Memory B cell (primary cell): ENCODE measurements around the gene AP2B1.

ENCODE experiments used
- ATAC-seq: fragments of 150-1000 bp; cut with Tn5 transposase; 2 replicates; pipeline ENCODE4 v1.10.0; 2021; ENCODE audit warnings: low read depth, mild to moderate bottlenecking, moderate library complexity
- DNase-seq, 2 donors: peaks; one replicate each; pipeline ENCODE4 v3.0.0; 2022; ENCODE audit warnings: low spot score in 2 of 2
- H3K27ac Mint-ChIP-seq: one replicate; pipeline ENCODE4 v1.8.0; 2022; ENCODE audit warnings: mild to moderate bottlenecking, moderate library complexity, mixed read lengths
- H3K27me3 Mint-ChIP-seq: one replicate; pipeline ENCODE4 v1.8.0; 2022; ENCODE audit warnings: mixed read lengths
- H3K36me3 Mint-ChIP-seq: one replicate; pipeline ENCODE4 v1.8.0; 2022; ENCODE audit warnings: mild to moderate bottlenecking, mixed read lengths
- H3K4me1 Mint-ChIP-seq: one replicate; pipeline ENCODE4 v1.8.0; 2022; ENCODE audit warnings: mixed read lengths
- H3K4me3 Mint-ChIP-seq: one replicate; pipeline ENCODE4 v1.8.0; 2022; ENCODE audit warnings: mild to moderate bottlenecking, moderate library complexity, mixed read lengths
- H3K9me3 Mint-ChIP-seq: one replicate; pipeline ENCODE4 v1.8.0; 2022; ENCODE audit warnings: mixed read lengths

AP2B1 gene

DNA sequence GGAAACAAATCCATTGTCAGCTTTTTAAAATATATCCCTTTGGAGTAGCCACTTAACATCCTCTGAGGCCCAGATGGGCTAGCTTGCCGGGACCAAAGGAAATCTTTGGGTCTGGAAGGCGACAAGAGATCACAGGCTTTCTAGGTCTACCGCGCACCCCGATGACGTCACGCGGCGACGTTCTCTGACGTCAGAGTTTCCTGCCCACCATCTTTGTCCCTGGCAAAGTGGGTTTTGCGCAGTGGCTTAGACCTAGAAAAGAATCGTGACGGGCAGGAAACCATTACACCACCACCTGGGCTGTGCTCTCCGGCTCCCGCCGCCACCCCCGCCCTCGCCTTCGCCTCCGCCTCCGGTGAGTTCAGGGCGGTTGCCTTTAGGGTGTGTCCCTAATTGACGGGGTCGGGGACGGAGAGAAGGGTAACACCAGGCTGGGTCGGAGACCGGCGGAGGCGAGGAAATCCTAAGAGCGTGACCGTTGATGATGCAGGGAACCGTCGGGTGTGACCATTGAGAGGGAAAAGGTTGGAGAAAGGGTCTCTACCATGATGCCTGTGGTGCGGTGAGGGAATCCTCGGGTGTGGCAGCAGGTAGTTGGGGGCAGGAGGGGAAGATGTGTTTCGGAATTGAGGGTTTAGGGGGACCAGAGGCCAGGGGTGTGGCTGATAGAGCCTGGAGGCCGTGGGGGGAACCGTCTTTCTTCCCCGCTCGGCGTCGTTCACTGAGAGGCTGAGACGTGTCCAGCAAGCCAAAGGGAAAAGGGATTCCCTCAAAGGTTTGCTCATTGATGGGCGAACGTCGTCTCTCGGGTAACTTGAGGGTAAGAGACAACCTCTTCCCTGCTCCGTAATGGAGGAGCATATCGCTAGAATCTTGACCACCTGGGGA lies at the start of gene AP2B1:
AP2B1 (plus strand) TSS at position 249 of the 888 bp plus-strand sequence. CDS start 6,709 bp downstream, outside the sequence.
- Mint-ChIP-seq H3K9me3 (no peaks in the 10 kb centered on the region), H3K27ac (peak within 1 kb of the TSS; percentile 99), H3K4me1 (peaks cover 23% of the 10 kb centered on the region), H3K27me3 (no peaks in the 10 kb centered on the region), H3K36me3 (peaks cover 3% of the 10 kb centered on the region), H3K4me3 (peak within 1 kb of the TSS; percentile 97)
- DNase-seq (peak; percentile 99 to 100), ATAC-seq (peak; percentile 98)

DNA sequence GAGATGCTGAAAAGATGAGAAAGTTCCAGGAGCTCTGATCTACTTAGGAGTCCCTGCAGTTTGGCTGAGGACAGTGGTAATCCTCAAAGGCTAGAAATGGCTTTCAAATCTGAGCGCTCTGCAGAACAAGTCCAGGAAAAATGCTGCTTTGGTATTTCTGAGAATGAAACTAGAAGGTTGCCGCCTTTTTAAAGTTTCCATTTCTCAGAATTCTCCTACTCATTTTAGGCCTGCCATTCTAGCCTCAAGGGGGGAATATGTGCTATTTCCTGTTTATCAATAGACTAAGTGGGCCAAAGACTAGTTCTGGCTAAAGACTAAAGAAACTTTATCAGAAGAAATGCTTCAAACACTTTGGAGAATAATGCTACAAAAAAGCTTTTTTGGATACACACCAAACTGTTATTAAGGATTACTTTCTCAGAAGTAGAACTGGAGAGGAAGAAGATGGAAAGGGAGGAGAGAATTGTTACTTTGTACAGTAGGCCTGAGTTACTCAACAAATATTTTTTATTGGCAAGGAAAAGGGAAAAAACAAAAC lies 49.5 kb upstream of the AP2B1 start, which contains the start of gene SLFN12L:
SLFN12L (minus strand) TSS at position 78 of the 541 bp plus-strand sequence. CDS start 15,314 bp downstream, outside the sequence.
- Mint-ChIP-seq H3K36me3 (no peaks in the 10 kb centered on the region), H3K4me1 (peaks cover 26% of the 10 kb centered on the region), H3K4me3 (peak within 1 kb of the TSS; percentile 52), H3K27me3 (no peaks in the 10 kb centered on the region), H3K9me3 (no peaks in the 10 kb centered on the region), H3K27ac (peak within 1 kb of the TSS; percentile 72)
- DNase-seq: no peak
- ATAC-seq: no peak

DNA sequence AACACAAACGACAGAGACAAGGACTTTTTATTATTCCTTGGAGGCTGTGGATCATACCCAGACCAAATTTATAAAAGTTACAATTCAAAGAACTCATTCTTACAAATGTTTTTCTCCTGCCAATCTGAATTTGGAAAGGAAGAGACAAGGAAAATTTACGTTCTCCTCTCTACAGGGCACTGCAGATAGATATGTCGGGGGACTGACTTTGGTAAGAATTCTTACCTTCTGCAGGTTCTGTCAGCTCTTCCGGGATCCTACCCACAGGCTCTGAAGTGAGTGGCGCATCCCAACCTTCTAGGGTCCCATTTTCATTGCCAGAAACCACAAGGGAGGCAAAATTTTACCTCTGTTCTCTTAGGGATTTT lies 47.5 kb upstream of the AP2B1 start:
- Mint-ChIP-seq H3K27ac (peak overlapping the region; percentile 94), H3K4me1 (peaks cover 31% of the 10 kb centered on the region), H3K36me3 (no peaks in the 10 kb centered on the region), H3K27me3 (no peaks in the 10 kb centered on the region), H3K4me3 (peak overlapping the region; percentile 85), H3K9me3 (no peaks in the 10 kb centered on the region)
- no peak for ATAC-seq
- DNase-seq: no peak

DNA sequence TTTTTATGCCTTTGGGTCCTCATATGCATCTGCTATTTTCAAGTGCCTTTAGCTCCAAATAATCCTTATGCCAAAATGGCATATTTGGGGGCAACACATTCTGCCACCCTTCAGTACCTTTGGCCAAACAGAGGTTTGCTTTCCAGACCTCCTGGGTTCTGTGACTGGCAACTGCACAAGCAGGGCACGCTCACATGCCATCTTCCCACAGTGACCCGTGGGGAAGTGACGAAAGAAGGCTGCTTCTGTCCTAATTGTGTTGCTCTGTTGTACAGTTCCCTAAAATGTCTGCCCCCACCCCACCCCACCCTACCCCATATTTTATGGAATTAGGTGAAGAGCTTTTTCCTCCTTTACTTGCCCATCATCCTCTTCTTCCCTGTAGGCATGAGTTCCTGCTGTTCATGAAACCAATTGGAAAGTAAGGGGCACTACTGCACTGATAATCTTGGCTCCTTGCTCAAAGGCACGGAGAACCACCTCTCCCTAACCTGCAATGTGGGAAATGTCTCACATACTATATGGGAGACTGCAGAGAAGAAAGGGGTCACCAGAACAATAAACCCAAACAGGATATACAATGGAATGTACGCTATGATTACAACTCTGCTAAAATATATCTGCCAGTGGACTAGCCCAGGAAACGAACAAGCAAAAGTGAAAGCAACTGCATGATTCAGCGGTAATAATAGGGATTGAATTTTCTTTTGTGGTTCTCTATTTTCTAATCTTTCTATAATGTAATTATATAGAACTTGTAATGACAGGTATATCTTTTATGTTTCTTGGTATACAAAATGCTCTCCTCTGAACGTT lies 46.3 kb upstream of the AP2B1 start:
- Mint-ChIP-seq H3K9me3 (no peaks in the 10 kb centered on the region), H3K4me1 (peaks cover 31% of the 10 kb centered on the region), H3K27ac (peak overlapping the region; percentile 94), H3K36me3 (no peaks in the 10 kb centered on the region), H3K27me3 (no peaks in the 10 kb centered on the region), H3K4me3 (peak overlapping the region; percentile 90)
- DNase-seq (peak; percentile 19 to 20), ATAC-seq (peak; percentile 76)

DNA sequence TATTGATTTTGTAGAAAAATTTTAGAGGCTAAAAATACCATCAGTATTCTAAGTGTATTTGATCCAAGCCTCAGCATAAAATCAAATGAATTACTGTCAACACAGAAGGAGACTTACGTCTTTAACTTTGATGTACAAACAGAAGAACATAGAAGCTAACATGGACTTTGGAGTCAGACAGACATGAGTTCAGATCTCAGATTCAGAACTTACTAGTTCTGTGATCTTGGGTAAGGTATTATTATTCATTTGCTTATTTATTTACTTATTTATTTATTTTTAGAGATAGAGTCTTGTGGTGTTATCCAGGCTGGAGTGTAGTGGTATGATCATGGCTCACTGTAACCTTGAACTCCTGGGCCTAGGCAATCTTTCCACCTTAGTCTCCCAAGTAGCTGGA lies 45.7 kb upstream of the AP2B1 start:
- ATAC-seq (no peak), DNase-seq (no peak)
- H3K9me3 Mint-ChIP-seq: no peaks in the 10 kb centered on the region
- peak overlapping the region; percentile 90 for H3K4me3 Mint-ChIP-seq
- peaks cover 33% of the 10 kb centered on the region for H3K4me1 Mint-ChIP-seq
- H3K36me3 Mint-ChIP-seq: no peaks in the 10 kb centered on the region
- H3K27ac Mint-ChIP-seq: peak overlapping the region; percentile 94
- no peaks in the 10 kb centered on the region for H3K27me3 Mint-ChIP-seq

DNA sequence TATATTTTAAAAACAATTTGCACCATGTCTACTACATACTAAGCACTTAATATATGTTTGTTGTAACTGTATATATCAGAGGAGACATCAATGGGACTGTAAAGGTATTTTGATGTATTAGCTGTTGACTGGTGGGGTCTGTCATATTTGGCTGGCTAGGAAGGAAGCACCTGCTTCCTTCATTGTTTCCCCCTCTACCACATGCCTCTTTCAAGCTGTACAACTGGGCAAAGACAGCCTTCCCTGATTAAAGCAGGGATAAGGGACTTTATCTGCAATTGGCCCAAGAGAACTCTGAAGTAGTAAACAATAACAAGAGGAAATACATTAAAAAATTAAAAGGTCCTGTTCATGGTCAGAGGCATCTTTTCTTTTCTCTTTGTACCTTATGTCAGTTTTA lies 44.1 kb upstream of the AP2B1 start:
- H3K4me3 Mint-ChIP-seq: no peak overlapping the region

DNA sequence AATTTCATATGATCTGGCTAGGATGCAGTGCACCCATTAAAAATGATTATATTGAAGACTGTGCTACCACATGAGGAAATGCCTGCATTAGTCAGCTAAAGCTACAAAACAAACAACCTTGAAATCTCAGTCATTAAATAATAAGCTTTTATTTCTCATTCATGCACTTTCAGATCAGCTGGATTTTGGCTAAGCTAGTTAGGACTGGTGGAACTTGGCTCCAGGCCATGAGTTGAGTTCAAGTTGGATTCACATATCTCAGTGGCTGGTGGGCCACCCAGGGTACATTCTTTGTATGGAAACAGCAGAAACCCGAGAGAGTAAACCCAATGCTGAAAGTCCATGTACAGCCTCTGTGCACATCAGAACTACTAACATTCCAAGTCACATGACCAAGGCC lies 43.3 kb upstream of the AP2B1 start:
- H3K36me3 Mint-ChIP-seq: no peaks in the 10 kb centered on the region
- no peaks in the 10 kb centered on the region for H3K9me3 Mint-ChIP-seq
- no peak for ATAC-seq
- no peak overlapping the region for H3K27ac Mint-ChIP-seq
- H3K27me3 Mint-ChIP-seq: no peaks in the 10 kb centered on the region
- peaks cover 27% of the 10 kb centered on the region for H3K4me1 Mint-ChIP-seq
- DNase-seq: no peak
- no peak overlapping the region for H3K4me3 Mint-ChIP-seq

More for the DNA sequence above, 44.1 kb upstream of the AP2B1 start:
- H3K27ac Mint-ChIP-seq: no peak overlapping the region
- ATAC-seq (no peak), DNase-seq (no peak)
- H3K27me3 Mint-ChIP-seq: no peaks in the 10 kb centered on the region
- H3K36me3 Mint-ChIP-seq: no peaks in the 10 kb centered on the region
- peaks cover 28% of the 10 kb centered on the region for H3K4me1 Mint-ChIP-seq
- H3K9me3 Mint-ChIP-seq: no peaks in the 10 kb centered on the region

DNA sequence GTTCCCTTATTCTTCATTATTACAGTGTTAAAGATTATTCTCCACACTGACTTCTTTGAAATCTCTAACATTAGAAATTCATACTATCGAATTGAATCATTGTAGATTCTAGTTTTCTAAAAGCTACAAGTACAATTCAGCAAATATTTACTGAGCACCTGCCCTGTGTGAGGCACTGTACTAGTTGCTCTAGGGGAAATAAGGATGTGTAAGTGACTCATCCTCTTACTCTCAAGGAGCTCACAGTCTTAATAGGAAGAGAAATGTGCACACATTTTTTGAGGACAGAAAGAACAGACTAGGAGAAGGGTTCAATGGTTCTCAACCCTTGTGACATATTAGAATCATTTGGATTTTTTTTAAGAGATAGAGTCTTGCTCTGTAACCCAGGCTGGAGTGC lies 42.0 kb upstream of the AP2B1 start:
- no peak for ATAC-seq
- no peak for DNase-seq
- no peaks in the 10 kb centered on the region for H3K27me3 Mint-ChIP-seq
- H3K36me3 Mint-ChIP-seq: peaks cover 1% of the 10 kb centered on the region
- H3K27ac Mint-ChIP-seq: no peak overlapping the region
- H3K4me3 Mint-ChIP-seq: no peak overlapping the region
- H3K4me1 Mint-ChIP-seq: peaks cover 22% of the 10 kb centered on the region
- H3K9me3 Mint-ChIP-seq: no peaks in the 10 kb centered on the region

DNA sequence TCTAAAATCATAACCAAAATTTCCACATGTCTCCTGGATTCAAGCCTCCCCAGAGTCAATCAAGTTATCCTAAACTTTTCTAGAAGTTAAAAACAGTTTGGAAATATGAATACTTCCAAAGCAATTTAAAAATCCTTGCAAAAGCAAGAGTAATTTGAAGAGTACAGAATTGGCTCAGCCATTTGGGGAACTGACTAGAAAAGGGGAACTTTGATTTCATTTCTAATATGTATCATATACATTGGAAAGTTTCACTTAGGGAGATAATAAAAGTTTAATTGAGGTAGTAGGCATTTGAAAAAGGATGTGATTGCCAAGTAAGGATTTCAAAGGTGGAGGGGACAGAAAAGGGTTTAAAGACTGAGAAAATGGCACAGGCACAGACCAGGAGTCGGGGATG lies 40.6 kb upstream of the AP2B1 start:
- no peak for DNase-seq
- peak; percentile 39 for ATAC-seq
- H3K4me1 Mint-ChIP-seq: peaks cover 14% of the 10 kb centered on the region
- peaks cover 1% of the 10 kb centered on the region for H3K36me3 Mint-ChIP-seq
- H3K27me3 Mint-ChIP-seq: no peaks in the 10 kb centered on the region
- no peak overlapping the region for H3K27ac Mint-ChIP-seq
- no peaks in the 10 kb centered on the region for H3K9me3 Mint-ChIP-seq
- H3K4me3 Mint-ChIP-seq: no peak overlapping the region

DNA sequence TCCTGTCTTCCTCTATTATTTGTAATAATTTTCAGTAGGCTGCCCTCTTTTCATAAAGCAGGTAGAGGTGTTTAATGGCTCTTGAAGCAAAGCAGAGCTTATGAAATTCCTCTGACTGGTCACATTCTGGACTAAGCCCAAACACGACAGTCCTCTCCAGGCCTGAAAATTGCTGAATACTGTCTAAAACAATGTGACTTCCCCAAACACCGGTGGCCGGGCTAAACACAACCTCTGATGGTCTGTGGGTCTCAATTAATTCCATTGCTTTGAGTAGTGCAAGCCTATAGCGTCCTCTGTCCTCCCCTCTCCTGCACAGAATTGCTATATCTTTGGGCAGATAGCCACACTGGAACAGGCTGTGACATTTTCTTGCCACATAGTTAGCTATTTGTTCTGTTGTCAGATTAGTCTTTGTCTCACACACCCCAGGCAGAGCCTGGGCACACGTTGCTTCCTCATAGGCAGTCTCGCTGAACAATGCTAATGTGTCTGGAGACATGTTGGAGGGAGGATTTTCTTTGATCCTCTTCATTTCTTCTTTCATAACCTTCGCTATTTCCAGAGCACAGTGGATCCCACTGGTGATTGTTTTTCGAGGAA lies 38.8 kb upstream of the AP2B1 start:
- H3K4me1 Mint-ChIP-seq: peaks cover 8% of the 10 kb centered on the region
- H3K27me3 Mint-ChIP-seq: no peaks in the 10 kb centered on the region
- H3K36me3 Mint-ChIP-seq: peaks cover 1% of the 10 kb centered on the region
- ATAC-seq (no peak), DNase-seq (no peak)
- H3K27ac Mint-ChIP-seq: no peak overlapping the region
- H3K9me3 Mint-ChIP-seq: no peaks in the 10 kb centered on the region
- no peak overlapping the region for H3K4me3 Mint-ChIP-seq

DNA sequence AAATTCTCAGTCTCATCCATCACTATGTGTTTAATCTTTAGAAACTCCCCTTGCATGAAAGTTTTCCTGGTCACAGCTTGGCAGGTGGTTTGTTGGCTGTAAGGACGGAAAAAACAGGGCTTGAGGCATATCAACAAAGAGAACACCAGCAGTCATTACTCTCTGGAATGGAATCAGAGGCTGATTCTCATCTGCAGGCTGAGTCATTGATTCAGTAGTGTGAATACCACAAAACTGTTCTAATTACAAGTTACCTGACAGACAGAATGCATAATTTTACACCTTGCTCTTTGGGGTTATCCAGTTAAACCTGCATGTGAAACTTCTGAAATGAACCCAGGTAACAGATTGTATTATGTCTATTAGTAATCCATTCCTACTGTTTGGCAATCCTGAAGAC lies 38.1 kb upstream of the AP2B1 start:
- Mint-ChIP-seq H3K9me3 (no peaks in the 10 kb centered on the region), H3K27me3 (no peaks in the 10 kb centered on the region), H3K4me3 (no peak overlapping the region), H3K4me1 (peaks cover 6% of the 10 kb centered on the region), H3K36me3 (peaks cover 1% of the 10 kb centered on the region), H3K27ac (no peak overlapping the region)
- no peak for DNase-seq
- ATAC-seq: no peak

DNA sequence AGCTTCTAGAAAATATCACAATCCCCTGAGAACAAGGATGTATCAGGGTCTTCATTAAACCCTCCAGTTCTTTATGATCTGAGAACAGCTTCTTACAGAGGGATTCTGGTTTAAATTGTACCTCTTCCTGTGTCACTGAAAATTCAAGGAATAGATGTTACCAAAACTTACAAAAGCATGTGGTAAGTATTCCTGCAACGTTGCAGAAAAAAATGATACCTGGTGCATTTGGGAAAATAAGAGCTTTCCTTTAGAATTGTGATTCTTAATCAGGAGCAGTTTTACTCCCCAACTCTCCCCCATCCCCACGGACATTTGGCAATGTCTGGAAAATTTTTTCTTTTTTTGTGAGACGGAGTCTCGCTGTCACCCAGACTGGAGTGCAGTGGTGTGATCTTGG lies 33.8 kb upstream of the AP2B1 start:
- peaks cover 2% of the 10 kb centered on the region for H3K27me3 Mint-ChIP-seq
- no peak overlapping the region for H3K4me3 Mint-ChIP-seq
- no peak for DNase-seq
- peaks cover 1% of the 10 kb centered on the region for H3K36me3 Mint-ChIP-seq
- H3K9me3 Mint-ChIP-seq: no peaks in the 10 kb centered on the region
- no peak for ATAC-seq
- no peak overlapping the region for H3K27ac Mint-ChIP-seq
- no peaks in the 10 kb centered on the region for H3K4me1 Mint-ChIP-seq

DNA sequence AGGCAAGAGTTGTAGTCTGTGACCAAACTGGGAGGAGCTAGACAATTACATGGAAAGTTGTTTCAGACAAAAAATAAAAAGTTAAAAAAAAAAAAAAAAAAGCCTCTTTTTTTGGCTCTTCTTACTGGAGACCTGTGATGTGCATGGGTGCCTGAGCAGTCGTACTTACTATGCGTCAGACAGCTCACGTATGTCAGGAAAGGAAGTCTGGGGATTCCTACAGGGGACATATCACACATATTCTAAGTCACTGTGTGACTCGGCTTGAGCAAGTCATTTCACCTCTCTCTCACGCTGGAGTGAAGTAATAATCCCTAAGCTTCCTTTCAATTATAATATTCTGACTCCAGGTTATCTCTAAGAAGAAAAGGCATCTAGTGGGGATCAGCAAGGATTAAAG lies 32.5 kb upstream of the AP2B1 start:
- DNase-seq (no peak), ATAC-seq (peak; percentile 70)
- Mint-ChIP-seq H3K36me3 (peaks cover 1% of the 10 kb centered on the region), H3K4me3 (no peak overlapping the region), H3K9me3 (no peaks in the 10 kb centered on the region), H3K27me3 (peaks cover 6% of the 10 kb centered on the region), H3K27ac (no peak overlapping the region), H3K4me1 (no peaks in the 10 kb centered on the region)

DNA sequence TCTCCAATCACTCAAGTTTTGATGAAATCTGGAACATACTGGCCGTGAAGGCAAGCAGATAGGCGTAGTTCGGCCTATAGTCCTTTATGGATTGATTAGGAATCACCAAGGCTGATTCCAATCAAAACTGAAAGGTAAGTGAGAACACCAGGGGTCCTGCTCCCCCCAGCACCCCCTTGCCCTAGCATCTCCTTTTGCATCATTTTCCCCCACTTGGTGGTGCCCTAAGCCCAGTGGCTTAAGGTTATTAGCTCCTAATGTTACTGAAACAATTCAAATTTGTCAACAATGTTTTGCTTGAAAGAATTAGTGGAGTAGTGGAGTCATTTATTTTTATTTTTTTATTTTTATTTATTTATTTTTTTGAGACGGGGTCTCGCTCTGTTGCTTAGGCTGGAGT lies 31.4 kb upstream of the AP2B1 start:
- Mint-ChIP-seq H3K27me3 (peaks cover 9% of the 10 kb centered on the region), H3K27ac (no peak overlapping the region), H3K4me3 (no peak overlapping the region), H3K4me1 (no peaks in the 10 kb centered on the region), H3K9me3 (no peaks in the 10 kb centered on the region), H3K36me3 (no peaks in the 10 kb centered on the region)
- DNase-seq (no peak), ATAC-seq (no peak)
